GM19468 (cell line): Measurements from ENCODE around the gene TIGD3.

ENCODE experiments used
- ATAC-seq: cut with Tn5 transposase; IDR thresholded peaks from one replicate; pipeline ENCODE4 v1.9.1; 2021; ENCODE audit warnings: mild to moderate bottlenecking, moderate library complexity, moderate number of reproducible peaks; ENCODE audit not compliant: unreplicated experiment; ENCODE audit errors: extremely low read depth

TIGD3 gene

DNA sequence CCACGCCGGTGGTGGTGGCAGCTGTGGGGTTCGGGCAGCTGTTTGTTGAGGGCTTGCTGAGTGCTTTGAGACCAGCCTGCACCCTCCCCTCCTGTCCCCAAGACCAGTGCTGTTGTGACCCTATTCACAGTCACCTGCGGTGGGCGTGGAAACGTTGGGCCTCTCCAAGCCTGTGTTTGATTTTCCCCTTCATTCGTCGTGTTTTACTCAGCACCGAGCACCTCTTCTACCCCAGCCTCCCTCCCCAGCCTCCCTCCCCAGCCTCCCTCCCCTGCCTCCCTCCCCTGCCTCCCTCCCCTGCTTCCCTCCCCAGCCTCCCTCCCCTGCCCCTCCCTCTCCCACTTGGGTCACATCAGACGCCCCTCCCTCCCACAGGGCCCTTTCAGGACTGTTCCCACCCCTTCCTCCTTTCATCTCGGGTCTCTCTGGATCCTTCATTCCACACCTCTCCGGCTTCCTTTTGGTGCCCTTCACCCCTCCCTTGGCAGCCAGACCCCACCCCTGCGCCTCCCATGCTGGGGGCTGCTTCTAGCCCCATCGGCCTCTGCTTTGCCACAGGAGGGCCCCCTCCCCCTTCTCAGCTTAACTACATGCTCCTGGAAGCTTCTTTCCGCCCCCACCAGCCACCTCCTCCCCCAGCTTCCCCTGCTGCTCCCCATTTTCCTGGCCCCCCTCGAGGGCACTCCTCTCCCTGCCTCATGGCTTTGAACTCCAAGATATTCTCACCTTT, 46.7 kb downstream of the TIGD3 start:
- no peak for ATAC-seq

DNA sequence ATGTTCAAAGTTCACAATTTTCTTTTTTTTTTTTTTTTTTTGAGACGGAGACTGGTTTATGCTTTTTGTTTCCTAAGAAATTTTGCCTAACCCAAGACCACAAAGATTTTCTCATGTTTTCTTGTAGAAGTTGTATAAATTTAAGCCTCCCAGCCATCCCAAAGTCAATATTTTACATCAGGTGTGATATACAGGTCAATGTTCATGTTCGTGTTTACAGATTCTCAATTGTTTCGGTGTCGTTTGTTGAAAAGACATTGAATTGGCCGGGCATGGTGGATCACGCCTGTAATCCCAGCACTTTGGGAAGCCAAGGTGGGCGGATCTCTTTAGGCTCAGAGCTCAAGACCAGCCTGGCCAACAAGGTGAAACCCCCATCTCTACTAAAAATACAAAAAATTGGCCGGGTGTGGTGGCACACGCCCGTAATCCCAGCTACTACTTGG, 47.3 kb downstream of the TIGD3 start:
- no peak for ATAC-seq

DNA sequence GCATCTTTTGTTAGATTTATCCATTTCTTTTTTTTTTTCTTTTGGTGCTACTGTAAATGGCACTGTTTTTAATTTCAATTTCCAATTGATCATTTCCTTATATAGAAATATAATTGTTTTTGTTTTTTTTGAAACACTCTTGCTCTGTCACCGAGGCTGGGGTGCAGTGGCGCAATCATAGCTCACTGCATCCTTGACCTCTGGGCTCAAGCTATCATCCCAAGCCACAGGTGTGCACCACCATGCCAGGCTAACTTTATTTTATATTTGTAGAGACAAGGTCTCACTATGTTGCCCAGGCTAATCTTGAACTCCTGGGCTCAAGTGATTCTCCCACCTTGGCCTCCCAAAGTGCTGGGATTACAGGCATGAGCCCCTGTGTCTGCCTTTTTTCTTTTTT, 48.2 kb downstream of the TIGD3 start:
- ATAC-seq, result no peak

DNA sequence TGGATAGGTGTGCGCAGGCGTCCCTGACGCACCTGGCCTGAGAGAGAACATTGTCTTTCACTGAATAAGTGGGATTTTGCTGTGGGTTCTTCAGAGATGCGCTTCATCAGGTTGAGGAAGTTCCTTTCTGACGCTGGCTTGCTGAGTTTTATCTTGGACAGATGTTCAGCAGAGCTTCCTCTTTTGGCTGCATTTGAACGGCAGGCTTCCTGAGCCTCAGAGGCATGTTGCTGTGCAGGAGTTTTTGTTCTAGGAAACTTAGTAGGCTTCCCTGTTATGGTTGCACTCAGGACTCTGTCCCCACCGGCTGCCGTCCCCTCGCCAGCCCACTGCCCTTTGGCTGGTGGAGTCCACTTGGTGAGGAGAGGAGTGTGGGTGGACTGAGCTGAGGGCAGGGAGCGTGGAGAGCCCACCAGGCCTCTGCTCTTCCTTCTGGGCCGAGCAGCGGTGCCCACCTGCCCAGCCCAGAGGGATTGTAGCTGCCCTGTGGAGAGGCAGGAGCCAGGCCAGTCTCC, 49.1 kb downstream of the TIGD3 start:
- ATAC-seq, result no peak

DNA sequence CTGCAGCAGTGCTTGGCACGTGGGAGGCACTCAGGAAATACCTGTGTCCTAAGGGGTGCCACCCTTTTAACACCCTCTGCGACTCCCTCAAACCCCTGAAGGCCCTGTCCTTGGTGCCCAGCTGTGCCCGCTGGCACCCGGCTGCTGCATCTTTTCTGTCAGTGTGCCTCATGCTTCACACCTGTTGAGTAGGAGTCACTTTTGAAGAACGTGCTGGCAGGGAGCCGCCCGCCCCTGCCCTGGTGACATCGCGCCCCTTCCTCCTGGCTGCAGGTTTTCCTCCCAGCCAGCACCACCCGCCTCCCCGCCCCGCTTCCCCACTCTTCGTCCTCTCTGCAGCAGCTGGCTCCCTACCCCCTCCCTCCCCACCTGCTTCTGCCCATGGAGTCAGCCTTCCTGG, 49.7 kb downstream of the TIGD3 start:
- no peak for ATAC-seq

DNA sequence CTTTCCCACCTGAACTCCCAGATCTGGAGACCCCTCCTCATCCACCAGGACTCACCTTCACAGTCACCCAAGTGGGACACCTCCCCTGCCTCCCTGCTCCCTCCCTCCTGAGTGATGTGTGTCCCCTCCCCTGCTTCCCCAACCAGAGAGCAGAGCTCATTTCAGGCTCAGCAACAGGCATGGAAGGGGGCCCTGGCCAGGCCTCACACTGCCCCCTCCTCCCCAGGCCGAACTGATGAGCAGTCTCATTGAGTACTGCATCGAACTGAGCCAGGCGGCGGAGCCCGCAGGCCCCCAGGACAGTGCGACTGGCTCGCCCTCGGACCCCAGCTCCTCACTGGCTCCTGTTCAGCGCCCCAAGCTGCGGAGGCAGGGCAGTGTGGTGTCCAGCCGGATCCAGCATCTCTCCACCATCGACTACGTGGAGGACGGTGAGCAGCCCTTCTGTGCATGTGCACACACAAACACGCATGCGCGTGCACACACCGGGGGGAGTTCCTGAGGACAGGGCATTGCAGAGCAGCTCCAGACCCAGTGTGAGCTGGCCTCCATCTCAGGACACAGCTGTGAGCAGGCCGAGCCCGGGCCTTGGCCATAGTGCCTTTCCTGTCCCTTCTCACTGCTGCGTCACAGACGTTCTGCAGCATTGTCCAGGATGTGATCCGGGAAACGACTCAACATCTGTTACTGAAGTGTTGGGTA, 50.2 kb downstream of the TIGD3 start:
- no peak for ATAC-seq
